Body of pancreas (tissue), 4 donors: ENCODE results near the gene PLVAP.

ENCODE experiments used
- POLR2A ChIP-seq, 3 donors: fragments of 450-650 bp; IDR thresholded peaks; one replicate each; pipeline ENCODE4 v1.6.1; 2016; ENCODE audit warnings: antibody characterized with exemption in 3 of 3, mild to moderate bottlenecking in 2 of 3
- TF ChIP-seq, protein P1 (sequence below), 7 experiments: fragments of 450-650 bp in 4 of 7; fragments of 200-600 bp in 3 of 7; sonication (generic) in 3 of 7; IDR thresholded peaks; one replicate each; pipeline ENCODE4 v1.5.1; 2016 to 2019; ENCODE audit warnings: antibody characterized with exemption in 7 of 7

DNA sequence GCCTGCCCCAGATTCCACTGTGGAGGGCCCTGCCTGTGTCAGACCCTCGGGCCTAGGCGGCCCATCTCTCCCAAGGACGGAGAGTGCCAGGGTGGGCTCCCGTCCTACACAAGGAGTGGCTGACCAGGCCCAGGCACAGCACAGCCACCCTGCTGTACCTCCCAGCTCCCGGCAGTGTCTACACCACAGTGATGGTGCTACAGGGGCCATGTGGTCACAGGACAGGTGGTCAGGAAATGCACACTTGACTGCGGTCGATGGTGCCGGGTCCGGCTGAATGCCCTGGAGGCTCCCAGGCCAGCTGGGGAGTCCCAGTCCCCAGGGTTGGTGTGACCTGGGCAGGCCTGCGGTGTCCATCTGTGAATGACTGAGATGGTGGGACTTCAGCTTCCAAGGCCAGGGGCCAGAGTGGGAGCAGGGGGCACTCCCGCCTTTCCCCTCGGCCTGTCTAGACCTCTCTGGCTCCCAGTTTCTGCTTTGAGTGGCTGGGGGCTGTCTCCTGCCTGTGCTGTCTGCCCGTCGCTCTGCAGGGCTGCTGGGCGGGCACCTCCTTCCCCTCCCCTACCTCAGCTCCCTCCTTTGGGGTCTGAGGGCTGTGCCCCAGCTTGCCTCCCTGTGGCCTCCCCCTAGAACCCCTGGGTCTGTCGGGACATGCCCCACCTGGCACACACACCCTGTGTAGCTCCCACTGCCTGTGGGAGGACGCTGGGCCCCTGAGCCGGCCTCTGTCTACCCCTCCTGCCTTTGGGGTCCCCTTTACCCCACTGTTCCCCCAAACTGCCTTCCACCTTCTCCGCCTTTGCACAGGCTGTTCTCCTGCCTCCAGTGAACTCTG lies 55.3 kb downstream of the PLVAP start:
- no peak for TF ChIP-seq POLR2A (IDR thresholded peaks at IDR 0.05)
- TF ChIP-seq, protein P1, sequence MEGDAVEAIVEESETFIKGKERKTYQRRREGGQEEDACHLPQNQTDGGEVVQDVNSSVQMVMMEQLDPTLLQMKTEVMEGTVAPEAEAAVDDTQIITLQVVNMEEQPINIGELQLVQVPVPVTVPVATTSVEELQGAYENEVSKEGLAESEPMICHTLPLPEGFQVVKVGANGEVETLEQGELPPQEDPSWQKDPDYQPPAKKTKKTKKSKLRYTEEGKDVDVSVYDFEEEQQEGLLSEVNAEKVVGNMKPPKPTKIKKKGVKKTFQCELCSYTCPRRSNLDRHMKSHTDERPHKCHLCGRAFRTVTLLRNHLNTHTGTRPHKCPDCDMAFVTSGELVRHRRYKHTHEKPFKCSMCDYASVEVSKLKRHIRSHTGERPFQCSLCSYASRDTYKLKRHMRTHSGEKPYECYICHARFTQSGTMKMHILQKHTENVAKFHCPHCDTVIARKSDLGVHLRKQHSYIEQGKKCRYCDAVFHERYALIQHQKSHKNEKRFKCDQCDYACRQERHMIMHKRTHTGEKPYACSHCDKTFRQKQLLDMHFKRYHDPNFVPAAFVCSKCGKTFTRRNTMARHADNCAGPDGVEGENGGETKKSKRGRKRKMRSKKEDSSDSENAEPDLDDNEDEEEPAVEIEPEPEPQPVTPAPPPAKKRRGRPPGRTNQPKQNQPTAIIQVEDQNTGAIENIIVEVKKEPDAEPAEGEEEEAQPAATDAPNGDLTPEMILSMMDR (IDR thresholded peaks at IDR 0.05): no peak
